ENCODE results near the gene CEACAM18.
"Not testable (repeated sequence)": the region's sequence is repeated elsewhere in the genome, so short reads cannot be mapped to it uniquely, and the experiment has no call there.

CEACAM18 gene

DNA sequence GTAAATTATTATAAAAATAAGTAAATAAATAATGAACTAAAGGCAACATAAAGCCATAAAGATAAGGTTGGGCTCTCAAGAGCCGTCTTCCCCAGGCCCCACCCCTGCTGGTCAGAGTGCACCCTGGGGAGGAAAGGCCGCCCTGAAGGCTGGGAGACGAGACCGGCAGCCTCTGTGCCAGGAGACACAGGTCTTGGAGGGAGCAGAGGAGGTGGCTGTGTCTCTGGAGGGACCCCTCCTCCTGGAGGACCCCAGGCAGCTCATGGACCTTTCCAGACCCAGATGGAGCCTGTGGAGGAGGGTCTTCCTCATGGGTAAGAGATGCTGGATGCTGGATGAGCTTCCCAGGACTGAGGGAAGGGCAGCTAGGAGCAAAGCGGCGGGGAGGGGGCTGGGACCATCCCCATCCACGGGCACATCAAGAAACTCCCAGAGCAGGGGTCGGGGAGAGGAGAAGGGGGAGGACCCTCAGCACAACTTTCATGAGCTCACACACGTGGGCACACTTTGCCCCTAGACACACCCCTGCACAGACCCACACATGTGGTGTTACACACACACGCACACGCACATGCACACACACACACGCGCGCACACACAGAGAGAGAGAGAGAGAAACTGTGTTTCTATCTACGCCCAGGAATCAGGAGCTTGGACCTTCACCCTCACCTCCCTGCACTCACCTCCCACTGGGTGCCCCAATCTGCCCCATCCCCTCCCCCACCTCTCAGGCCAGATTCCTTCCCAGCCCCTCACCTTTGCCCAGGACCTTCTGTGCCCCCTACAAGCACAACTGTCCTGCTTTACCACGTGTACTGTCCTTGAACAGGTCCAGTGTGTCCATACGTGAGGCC is at the start of gene CEACAM18:
TSS of gene CEACAM18 (plus strand) at position 159 of the 854 bp plus-strand sequence.
- no peak for DNase-seq (ENCODE audit: low spot score)

GRCh38 chr19:51430221-51430620 is 48.1 kb upstream of the CEACAM18 start:
- DNase-seq (ENCODE audit: low spot score) = no peak

DNA sequence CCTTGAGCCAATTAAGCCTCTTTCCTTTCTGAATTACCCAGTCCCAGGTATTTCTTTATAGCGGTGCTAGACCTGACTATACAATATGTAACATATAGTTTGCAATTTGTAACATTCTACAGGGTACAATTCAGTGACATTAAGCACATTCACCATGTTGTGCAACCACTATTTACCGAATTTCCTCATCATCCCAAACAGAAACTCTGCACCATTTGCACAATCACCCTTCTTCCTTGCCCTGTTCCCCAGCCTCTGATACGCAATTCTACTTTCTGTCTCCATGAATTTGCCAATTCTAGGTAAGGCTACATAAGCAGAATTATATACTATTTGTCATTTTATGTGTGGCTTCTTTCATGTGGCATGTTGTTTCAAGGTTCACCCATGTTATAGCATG is 47.2 kb upstream of the CEACAM18 start:
- no peak for DNase-seq (ENCODE audit: low spot score)

GRCh38 chr19:51433043-51433442 is 45.3 kb upstream of the CEACAM18 start:
- no peak for DNase-seq (ENCODE audit: low spot score)

- no peak for DNase-seq (ENCODE audit: low spot score)
Measured at GRCh38 chr19:51434456-51434855, 43.9 kb upstream of the CEACAM18 start.

DNA sequence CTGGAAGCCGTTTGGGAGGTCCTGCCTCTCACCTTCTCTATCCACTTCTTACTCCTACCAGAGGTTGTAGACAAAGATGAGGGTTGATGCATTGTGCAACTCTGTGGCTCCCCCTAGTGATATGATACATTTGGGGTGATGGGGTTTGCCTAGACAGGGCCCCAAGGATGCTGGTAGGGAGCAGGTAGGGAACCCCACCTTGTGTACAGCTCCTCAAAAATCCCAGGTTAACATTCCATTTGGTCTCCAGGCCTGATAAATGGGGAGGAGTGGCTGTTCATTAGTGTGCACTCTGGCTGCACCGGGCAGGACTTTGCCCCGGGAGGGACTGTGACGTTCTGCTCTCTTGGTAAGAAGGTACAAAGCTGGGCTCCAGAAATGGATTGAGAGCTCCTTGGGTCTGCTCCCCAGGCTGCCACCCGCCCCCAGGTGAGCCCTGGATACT is 39.3 kb upstream of the CEACAM18 start:
- peak; percentile 61 for DNase-seq (ENCODE audit: low spot score)

DNA sequence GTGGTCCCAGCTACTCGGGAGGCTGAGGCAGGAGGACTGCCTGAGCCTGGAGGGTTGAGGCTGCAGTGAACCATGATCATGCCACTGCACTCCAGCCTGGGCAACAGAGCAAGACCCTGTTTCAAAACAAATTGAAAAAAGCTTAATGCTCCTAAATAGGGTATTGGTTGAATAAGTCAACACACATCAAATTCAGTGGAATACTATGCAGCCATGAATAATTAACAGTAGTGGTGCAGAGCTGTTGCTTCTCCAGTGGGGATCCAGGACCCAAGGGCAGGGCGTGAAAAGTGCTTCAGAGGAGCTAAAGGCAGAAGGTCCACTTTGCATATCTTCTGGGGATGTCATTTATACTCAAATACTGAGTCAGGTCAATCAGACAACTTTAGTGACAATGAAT is 38.3 kb upstream of the CEACAM18 start:
- DNase-seq (ENCODE audit: low spot score) = no peak

GRCh38 chr19:51440846-51441409 is 37.4 kb upstream of the CEACAM18 start:
- peak; percentile 33 for DNase-seq (ENCODE audit: low spot score)

DNA sequence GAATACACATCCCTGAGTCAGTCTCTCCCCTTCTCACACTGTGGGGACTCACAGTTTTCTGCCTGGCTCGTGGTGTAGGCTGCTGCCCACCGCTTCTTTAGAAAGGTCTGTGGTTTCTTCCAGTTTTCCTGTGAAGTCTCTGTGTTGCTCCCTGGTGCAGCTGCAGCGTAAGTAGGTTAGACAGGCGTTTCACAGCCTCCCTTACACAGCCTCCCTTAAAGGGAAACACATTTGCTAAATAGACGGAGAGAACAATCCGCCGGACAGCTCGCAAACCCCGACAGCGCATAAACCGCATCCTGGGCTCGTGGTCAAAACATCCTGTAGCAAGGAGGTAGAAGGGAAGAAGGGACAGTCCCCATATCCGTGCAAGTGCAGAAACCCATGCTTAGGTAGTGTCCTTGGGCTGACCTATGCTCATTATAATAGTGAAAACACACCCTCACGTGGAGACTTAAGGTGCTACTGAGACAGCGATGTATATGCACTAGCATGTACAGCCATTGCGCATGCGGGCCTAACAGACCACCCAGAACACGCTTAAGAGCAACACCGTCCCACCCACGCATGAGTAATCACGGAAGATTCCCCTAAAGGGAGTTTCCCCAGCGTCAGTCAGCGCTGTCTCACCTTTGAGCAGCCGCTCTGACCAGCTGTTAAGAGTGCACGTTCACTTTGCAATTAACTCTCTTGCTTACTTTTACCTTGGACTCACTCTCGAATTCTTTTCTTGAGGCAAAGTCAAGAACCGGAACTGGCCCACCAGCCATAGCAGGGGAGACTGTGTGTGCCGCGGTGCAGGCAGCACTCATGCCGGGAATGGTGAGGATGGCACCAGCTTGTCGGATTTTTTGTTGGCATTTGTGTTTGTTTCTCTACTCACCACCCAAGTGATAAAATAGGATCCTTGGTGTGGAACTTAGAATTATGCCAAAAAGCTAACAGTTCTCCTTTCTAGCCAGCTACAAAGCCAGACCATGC is 36.6 kb upstream of the CEACAM18 start:
- DNase-seq (ENCODE audit: low spot score) = peak; percentile 96

DNA sequence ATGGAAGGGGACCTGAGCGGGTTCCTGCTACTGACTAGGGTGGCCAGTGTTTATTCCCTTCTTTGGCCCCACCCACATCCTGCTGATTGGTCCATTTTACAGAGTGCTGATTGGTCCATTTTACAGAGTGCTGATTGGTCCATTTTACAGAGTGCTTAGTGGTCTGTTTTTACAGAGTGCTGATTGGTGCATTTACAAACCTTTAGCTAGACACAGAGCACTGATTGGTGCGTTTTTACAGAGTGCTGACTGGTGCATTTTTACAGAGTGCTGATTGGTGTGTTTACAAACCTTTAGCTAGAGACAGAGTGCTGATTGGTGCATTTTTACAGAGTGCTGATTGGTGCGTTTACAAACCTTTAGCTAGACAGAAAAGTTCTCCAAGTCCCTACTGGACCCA is 30.8 kb upstream of the CEACAM18 start:
- DNase-seq (ENCODE audit: low spot score) = not testable (repeated sequence)

DNA sequence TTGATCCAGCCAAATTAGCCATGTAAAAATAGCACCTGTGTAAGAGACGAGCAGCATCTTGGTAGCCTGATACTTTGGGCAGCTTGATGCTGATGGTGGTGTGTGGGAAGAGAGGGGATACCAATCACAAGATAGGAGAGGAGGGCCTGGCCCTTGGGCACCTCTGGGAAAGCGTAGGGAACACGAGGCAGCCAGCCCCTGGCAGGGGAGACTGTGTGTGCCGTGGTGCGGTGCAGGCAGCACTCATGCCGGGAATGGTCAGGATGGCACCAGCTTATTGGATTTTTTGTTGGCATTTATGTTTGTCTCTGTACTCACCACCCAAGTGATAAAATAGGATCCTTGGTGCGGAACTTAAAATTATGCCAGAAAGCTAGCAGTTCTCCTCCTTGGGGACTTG is 30.3 kb upstream of the CEACAM18 start:
- DNase-seq (ENCODE audit: low spot score) = no peak

DNA sequence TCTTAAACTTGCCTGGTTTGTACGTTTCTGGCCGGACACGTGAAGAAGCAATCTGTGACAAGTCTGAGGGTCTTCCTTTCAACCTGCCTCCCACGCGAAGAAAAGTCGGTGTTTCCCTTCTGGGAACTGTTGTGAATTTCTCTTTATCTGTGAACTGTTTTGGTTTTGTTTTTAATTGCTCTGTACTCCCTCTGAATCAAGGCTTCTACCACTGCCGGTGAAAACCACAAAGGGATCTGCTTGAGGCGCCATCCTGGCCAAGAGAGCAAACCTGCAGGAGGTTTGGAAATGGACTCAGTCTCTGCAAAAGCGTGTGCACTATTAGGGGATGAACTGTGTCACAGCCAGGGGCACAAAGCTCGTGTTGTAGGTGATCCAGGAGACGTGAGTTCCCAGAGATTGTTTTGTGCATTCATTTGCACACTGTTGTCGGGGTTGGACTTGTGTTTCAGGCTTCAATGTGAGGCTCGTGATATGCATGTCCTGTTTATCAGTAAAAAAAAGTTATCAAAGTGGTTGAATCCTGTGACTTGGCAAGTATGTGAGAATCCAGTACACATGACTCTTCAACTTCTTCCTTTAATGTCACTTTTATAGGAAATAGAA is 29.8 kb upstream of the CEACAM18 start:
- DNase-seq (ENCODE audit: low spot score) = peak; percentile 58

GRCh38 chr19:51450730-51451307 is 27.5 kb upstream of the CEACAM18 start:
- DNase-seq (ENCODE audit: low spot score) = no peak

DNA sequence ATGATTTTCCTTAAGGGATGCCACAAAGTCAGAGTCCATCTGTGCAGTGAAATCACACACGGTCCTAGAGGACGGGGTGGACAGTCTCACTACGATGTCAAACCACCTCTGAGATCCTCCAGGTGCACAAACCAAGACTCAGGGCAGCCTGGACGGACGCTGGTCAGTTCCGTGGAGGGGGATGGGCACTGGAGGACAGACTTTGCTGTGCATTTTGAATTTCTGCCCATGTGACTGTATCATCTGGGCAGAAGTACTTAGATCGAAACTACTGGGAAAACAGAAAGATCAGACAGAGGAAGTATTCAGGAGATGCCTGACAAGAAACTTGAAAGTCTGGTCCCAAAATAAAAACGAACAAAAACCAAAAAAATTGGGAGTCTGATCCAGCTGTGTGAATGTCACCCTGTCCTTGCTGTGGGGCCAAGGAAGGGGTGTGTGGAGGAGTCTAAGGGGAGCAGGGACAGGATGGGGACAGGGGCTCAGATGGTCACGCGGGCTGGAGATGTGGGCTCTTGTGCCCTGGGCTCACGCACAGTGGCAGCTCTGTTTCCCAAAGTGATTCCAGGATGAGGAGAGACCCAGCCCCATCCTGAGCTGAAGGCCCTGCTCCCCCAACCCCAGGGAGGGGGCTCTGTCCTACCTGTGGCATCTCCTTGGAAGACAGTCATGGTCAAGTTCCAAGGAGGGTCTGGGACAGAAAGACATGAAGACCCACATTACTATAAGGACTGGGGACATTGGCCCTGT is 21.6 kb upstream of the CEACAM18 start:
- DNase-seq (ENCODE audit: low spot score) = no peak

DNA sequence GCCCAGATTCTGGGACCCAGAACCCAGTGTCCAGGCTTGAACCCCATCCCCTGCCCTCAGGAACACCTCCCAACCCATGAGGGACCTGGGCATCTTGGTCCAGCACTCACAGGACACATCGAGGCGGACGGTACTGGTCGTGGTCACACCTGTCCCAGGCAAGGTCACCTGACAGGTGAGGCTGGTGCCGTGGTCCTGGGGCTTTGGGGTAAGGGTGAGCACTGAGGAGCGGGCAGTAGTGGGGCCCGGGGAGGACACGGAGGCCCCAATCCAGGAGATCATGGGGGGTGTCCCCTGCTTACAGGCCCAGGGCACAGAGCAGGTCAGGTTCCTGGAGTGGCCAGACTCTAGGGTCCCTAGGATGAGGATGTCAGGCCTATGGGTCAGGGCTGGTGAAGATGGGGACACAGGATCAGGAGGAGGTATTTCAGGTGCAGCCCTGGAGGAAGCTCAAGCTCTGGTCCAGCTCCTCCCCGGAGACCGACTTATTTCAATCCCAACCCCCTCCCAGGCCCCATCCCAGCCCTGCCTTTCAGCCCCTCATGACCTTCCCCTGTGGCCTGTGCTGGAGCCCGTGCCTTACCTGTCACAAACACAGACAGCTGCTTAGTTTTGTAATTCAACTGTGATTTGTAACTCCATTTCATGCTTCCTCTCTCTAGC is 20.9 kb upstream of the CEACAM18 start:
- no peak for DNase-seq (ENCODE audit: low spot score)

GRCh38 chr19:51458051-51458645 is 20.2 kb upstream of the CEACAM18 start, which contains the start of gene SIGLEC8:
TSS of gene SIGLEC8 (minus strand) at chr19:51458454. CDS start at chr19:51458387, 67 bp downstream.
- no peak for DNase-seq (ENCODE audit: low spot score)

DNA sequence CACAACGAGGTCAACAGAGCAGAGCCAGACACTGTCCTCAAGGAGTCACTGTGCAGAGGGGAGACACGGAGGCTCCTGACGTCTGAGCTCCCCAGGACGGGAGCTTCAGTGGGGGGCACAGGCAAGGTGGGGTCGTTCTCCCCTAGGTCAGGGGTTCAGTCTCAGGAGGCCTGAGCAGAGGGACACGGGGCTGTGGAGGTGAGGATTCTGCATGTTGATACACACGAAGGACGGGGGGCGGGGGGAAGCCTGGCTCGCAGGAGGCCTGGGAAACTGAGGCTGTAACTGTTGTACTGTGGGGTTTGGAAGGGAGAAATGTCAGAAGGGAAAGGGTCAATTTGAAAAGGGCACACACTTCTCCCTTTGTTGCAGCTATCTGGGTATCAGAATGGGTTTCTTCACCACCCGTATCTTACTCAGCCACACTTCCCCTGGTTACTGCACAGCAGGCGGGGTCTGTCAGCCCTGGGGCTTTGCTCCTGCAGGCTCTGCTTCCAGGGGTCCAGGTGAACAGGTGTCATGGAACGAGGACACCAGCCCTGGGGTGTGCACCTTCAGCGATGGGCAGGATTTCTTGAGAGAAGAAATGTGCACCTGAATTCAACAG is 19.3 kb upstream of the CEACAM18 start:
- DNase-seq (ENCODE audit: low spot score) = no peak

GRCh38 chr19:51460164-51460992 is 18.0 kb upstream of the CEACAM18 start:
- DNase-seq (ENCODE audit: low spot score) = no peak

Data from activated CD4-positive, alpha-beta T cell treated with anti-CD3 and anti-CD28 coated beads, Interleukin-2, Interleukin-4, amounts not matched to agents 100 ng/mL and 50 ng/mL, durations not matched to agents 16 hours and 8 hours (primary cell).